CD14-positive monocyte (primary cell): ENCODE data around the gene AMIGO3. TPM values are rescaled to one million over a fixed set of nuclear protein-coding genes. Genes with fewer than 3 reads are reported as not detected.
"Not testable (repeated sequence)": the region's sequence is repeated elsewhere in the genome, so short reads cannot be mapped to it uniquely, and the experiment has no call there.

Experiments used
- DNase-seq, 3 donors: peaks; one replicate each; pipeline ENCODE4 v3.0.0-alpha.2; 2011 to 2022
- H2AFZ ChIP-seq: 2 replicates; pipeline ENCODE4 v1.6.0; 2012; ENCODE audit warnings: mild to moderate bottlenecking, low read depth, low read length, inconsistent platforms; ENCODE audit not compliant: insufficient read depth, poor library complexity, severe bottlenecking
- H3K27ac ChIP-seq, 2 donors: 1 replicate in 1 of 2; 2 replicates in 1 of 2; pipeline ENCODE4 v1.5.1; 2012 to 2013; ENCODE audit warnings: low read length in 2 of 2, control low read depth in 1 of 2, inconsistent platforms in 1 of 2, low read depth in 1 of 2, mild to moderate bottlenecking in 1 of 2
- H3K27me3 ChIP-seq, 2 donors: one replicate each; pipeline versions ENCODE4 v1.6.0 to v1.6.1; 2011 to 2013; ENCODE audit warnings: low read length in 2 of 2; ENCODE audit not compliant: control insufficient read depth in 2 of 2, insufficient read depth in 2 of 2
- H3K36me3 ChIP-seq, 2 donors: replicated peaks in 1 of 2; 1 replicate in 1 of 2; 2 replicates in 1 of 2; pipeline versions ENCODE4 v1.5.1 to v1.6.1; 2012 to 2013; ENCODE audit warnings: low read length in 2 of 2, control low read depth in 1 of 2, inconsistent platforms in 1 of 2, mild to moderate bottlenecking in 1 of 2; ENCODE audit not compliant: insufficient read depth in 2 of 2, control insufficient read depth in 1 of 2
- H3K4me1 ChIP-seq, 2 donors: 1 replicate in 1 of 2; 2 replicates in 1 of 2; pipeline versions ENCODE4 v1.5.1 to v1.6.1; 2012 to 2013; ENCODE audit warnings: low read length in 2 of 2, control low read depth in 1 of 2, inconsistent platforms in 1 of 2, mild to moderate bottlenecking in 1 of 2, moderate library complexity in 1 of 2; ENCODE audit not compliant: insufficient read depth in 2 of 2, control insufficient read depth in 1 of 2
- H3K4me2 ChIP-seq: replicated peaks from 2 replicates; pipeline ENCODE3; 2012; ENCODE audit warnings: low read length, moderate library complexity, mild to moderate bottlenecking; ENCODE audit not compliant: poor library complexity, severe bottlenecking; ENCODE audit errors: extremely low read depth
- H3K4me3 ChIP-seq, 3 experiments: fragments of 200-600 bp in 1 of 3; sonication (generic) in 1 of 3; replicated peaks in 1 of 3; 1 replicate in 2 of 3; 2 replicates in 1 of 3; pipeline ENCODE4 v1.5.1; 2011 to 2013; ENCODE audit warnings: low read length in 3 of 3, mild to moderate bottlenecking in 3 of 3, control low read depth in 2 of 3, low read depth in 2 of 3, inconsistent platforms in 1 of 3, moderate library complexity in 1 of 3
- H3K79me2 ChIP-seq: 2 replicates; pipeline ENCODE4 v1.6.0; 2012; ENCODE audit warnings: mild to moderate bottlenecking, control low read depth, inconsistent platforms, low read length, moderate library complexity; ENCODE audit not compliant: insufficient read depth
- H3K9ac ChIP-seq: 2 replicates; pipeline ENCODE4 v1.6.0; 2017; ENCODE audit warnings: low read length, mild to moderate bottlenecking; ENCODE audit not compliant: insufficient read depth, poor library complexity, severe bottlenecking
- H3K9me3 ChIP-seq, 2 donors: replicated peaks in 1 of 2; 1 replicate in 1 of 2; 2 replicates in 1 of 2; pipeline versions ENCODE4 v1.5.1 to v1.6.1; 2012 to 2013; ENCODE audit warnings: low read length in 2 of 2, control low read depth in 1 of 2; ENCODE audit not compliant: control insufficient read depth in 1 of 2, insufficient read depth in 1 of 2
- H4K20me1 ChIP-seq: 2 replicates; pipeline ENCODE4 v1.6.0; 2012; ENCODE audit warnings: mild to moderate bottlenecking, low read length, control low read depth, moderate library complexity; ENCODE audit not compliant: insufficient read depth
- H3K27ac Mint-ChIP-seq, 7 donors: one replicate each; pipeline ENCODE4 v1.8.0; 2020; ENCODE audit warnings: mild to moderate bottlenecking in 7 of 7, mixed read lengths in 7 of 7, moderate library complexity in 6 of 7, inconsistent platforms in 2 of 7
- H3K27me3 Mint-ChIP-seq, 3 donors: one replicate each; pipeline ENCODE4 v1.8.0; 2021 to 2022; ENCODE audit warnings: low read depth in 3 of 3, mild to moderate bottlenecking in 3 of 3, mixed read lengths in 3 of 3, moderate library complexity in 3 of 3, inconsistent platforms in 1 of 3
- H3K36me3 Mint-ChIP-seq, 2 donors: one replicate each; pipeline ENCODE4 v1.8.0; 2020; ENCODE audit warnings: mixed read lengths in 2 of 2, inconsistent platforms in 1 of 2, mild to moderate bottlenecking in 1 of 2
- H3K4me1 Mint-ChIP-seq: one replicate; pipeline ENCODE4 v1.8.0; 2020; ENCODE audit warnings: mild to moderate bottlenecking, mixed read lengths
- H3K4me3 Mint-ChIP-seq, 2 donors: one replicate each; pipeline ENCODE4 v1.8.0; 2020; ENCODE audit warnings: mild to moderate bottlenecking in 2 of 2, mixed read lengths in 2 of 2, moderate library complexity in 1 of 2
- H3K9me3 Mint-ChIP-seq, 7 donors: one replicate each; pipeline ENCODE4 v1.8.0; 2020 to 2022; ENCODE audit warnings: mixed read lengths in 7 of 7, mild to moderate bottlenecking in 6 of 7, moderate library complexity in 6 of 7, inconsistent platforms in 2 of 7
- CTCF ChIP-seq: fragments of 200-600 bp; IDR thresholded peaks from one replicate; pipeline ENCODE4 v1.8.0; 2022; ENCODE audit warnings: antibody characterized with exemption, mild to moderate bottlenecking
- WGBS: methylation state at CpG from one replicate; pipeline ENCODE4 v1.1.5; 2013; ENCODE audit warnings: missing lambda C conversion rate; ENCODE audit not compliant: insufficient coverage; 5-methylcytosine and 5-hydroxymethylcytosine counted together
- intact Hi-C, 2 donors: fragments of 100-400 bp; cut with micrococcal nuclease; formaldehyde crosslinking; loops; one replicate each; pipeline versions ENCODE4 v1.15.0 to v1.15.1; 2023
- polyA plus RNA-seq, 3 donors: library from polyadenylated mRNA; depleted of rRNA in 1 of 3; unstranded in 2 of 3; stranded (reverse) in 1 of 3; fragments of 300-500 nt in 2 of 3; fragments of >200 nt in 1 of 3; fragmentation: Illumina TruSeq in 2 of 3; gene quantifications; 1 replicate in 2 of 3; 2 replicates in 1 of 3; pipeline ENCODE4 v1.2.3, GENCODE V29; 2012 to 2021

AMIGO3 gene
- polyA plus RNA-seq, 3 donors: 0.96 TPM; not detected in 2

- intact Hi-C loops: no loop called here
- H3K27ac Mint-ChIP-seq: no peak overlapping the region
- Histone ChIP-seq H3K9me3 (no peaks in the 10 kb centered on the region), H3K4me1 (no peaks in the 10 kb centered on the region), H3K27me3 (no peaks in the 10 kb centered on the region), H4K20me1 (peaks cover 13% of the 10 kb centered on the region), H3K4me3 (no peak overlapping the region), H3K27ac (no peak overlapping the region), H3K79me2 (peaks cover 2% of the 10 kb centered on the region), H3K9ac (no peak overlapping the region), H3K36me3 (peaks cover 69 to 81% of the 10 kb centered on the region in 2 donors), H2AFZ (no peak overlapping the region), H3K4me2 (no peak overlapping the region)
- 95% methylated on average over 6 of the region's 16 CpGs for WGBS
- no peak for TF ChIP-seq CTCF
- H3K36me3 Mint-ChIP-seq: peaks cover 49 to 79% of the 10 kb centered on the region in 2 donors
- no peaks in the 10 kb centered on the region for H3K4me1 Mint-ChIP-seq
- DNase-seq: no peak
- H3K9me3 Mint-ChIP-seq: no peaks in the 10 kb centered on the region
- no peak overlapping the region for H3K4me3 Mint-ChIP-seq
- peaks cover 0 to 2% (median 0%) of the 10 kb centered on the region in 3 donors for H3K27me3 Mint-ChIP-seq
Measured at GRCh38 chr3:49699281-49699979, 20.1 kb downstream of the AMIGO3 start.

GRCh38 chr3:49695350-49696015 lies 24.0 kb downstream of the AMIGO3 start:
- H3K4me1 Mint-ChIP-seq, H3K9me3 Mint-ChIP-seq, H3K27ac Mint-ChIP-seq, H3K4me2 ChIP-seq, H3K27me3 Mint-ChIP-seq, H3K4me3 ChIP-seq, H3K27me3 ChIP-seq, H3K4me1 ChIP-seq, H2AFZ ChIP-seq, H3K27ac ChIP-seq, H3K9me3 ChIP-seq, H3K4me3 Mint-ChIP-seq, H3K9ac ChIP-seq, DNase-seq, intact Hi-C loops: not testable (repeated sequence)
- WGBS: 100% methylated on average over 1 of the region's 4 CpGs
- Histone ChIP-seq H3K36me3 (peaks cover 37 to 46% of the 10 kb centered on the region in 2 donors), H4K20me1 (peaks cover 10% of the 10 kb centered on the region), H3K79me2 (peaks cover 18% of the 10 kb centered on the region)
- peaks cover 25 to 50% of the 10 kb centered on the region in 2 donors for H3K36me3 Mint-ChIP-seq

GRCh38 chr3:49694409-49695070 lies 24.9 kb downstream of the AMIGO3 start:
- peaks cover 10% of the 10 kb centered on the region for H4K20me1 ChIP-seq
- H3K27me3 ChIP-seq, H3K4me3 ChIP-seq, H3K9me3 Mint-ChIP-seq, H2AFZ ChIP-seq, H3K27me3 Mint-ChIP-seq, DNase-seq, H3K9me3 ChIP-seq, H3K27ac ChIP-seq, H3K4me3 Mint-ChIP-seq, H3K9ac ChIP-seq, intact Hi-C loops, H3K27ac Mint-ChIP-seq, H3K4me2 ChIP-seq: not testable (repeated sequence)
- WGBS: 100% methylated on average over 2 of the region's 6 CpGs
- peaks cover 15 to 19% of the 10 kb centered on the region in 2 donors for H3K4me1 ChIP-seq
- Mint-ChIP-seq H3K4me1 (peaks cover 16% of the 10 kb centered on the region), H3K36me3 (peaks cover 19 to 43% of the 10 kb centered on the region in 2 donors)
- peaks cover 28% of the 10 kb centered on the region for H3K79me2 ChIP-seq
- H3K36me3 ChIP-seq: peaks cover 28 to 37% of the 10 kb centered on the region in 2 donors
